Activated T-cell treated with anti-CD3 and anti-CD28 coated beads for 24 hours (primary cell): Measurements from ENCODE around the gene TSG101.

Experiments
- DNase-seq: peaks from one replicate; pipeline ENCODE4 v3.0.0-alpha.2; 2020; ENCODE audit warnings: low read depth

TSG101 gene

GRCh38 chr11:18526521-18527296 lies at the start of gene TSG101:
Gene TSG101 (minus strand): TSS chr11:18526942. CDS start chr11:18526816, 126 bp downstream.
- peak; percentile 93 for DNase-seq

GRCh38 chr11:18575361-18575760 lies 48.6 kb upstream of the TSG101 start:
- DNase-seq: no peak

GRCh38 chr11:18567081-18567480 lies 40.3 kb upstream of the TSG101 start:
- no peak for DNase-seq

- DNase-seq: no peak
Observed at GRCh38 chr11:18566406-18566805, 39.7 kb upstream of the TSG101 start.

GRCh38 chr11:18564149-18564548 lies 37.4 kb upstream of the TSG101 start:
- no peak for DNase-seq

- no peak for DNase-seq
Observed at GRCh38 chr11:18563090-18563730, 36.5 kb upstream of the TSG101 start.

- DNase-seq: no peak
Observed at GRCh38 chr11:18548001-18548400, 21.3 kb upstream of the TSG101 start.

- no peak for DNase-seq
Observed at GRCh38 chr11:18540207-18541009, 13.7 kb upstream of the TSG101 start.

GRCh38 chr11:18536209-18536608 lies 9.5 kb upstream of the TSG101 start:
- no peak for DNase-seq

- no peak for DNase-seq
Observed at GRCh38 chr11:18534245-18534644, 7.5 kb upstream of the TSG101 start.

- DNase-seq: no peak
Observed at GRCh38 chr11:18533365-18533764, 6.6 kb upstream of the TSG101 start.

GRCh38 chr11:18527512-18527911 lies 770 bp upstream of the TSG101 start:
- DNase-seq: no peak

GRCh38 chr11:18526130-18526520 lies 617 bp downstream of the TSG101 start:
- no peak for DNase-seq

- DNase-seq: no peak
Observed at GRCh38 chr11:18524248-18524647, 2.5 kb downstream of the TSG101 start.

- DNase-seq: no peak
Observed at GRCh38 chr11:18523084-18523483, 3.7 kb downstream of the TSG101 start.

- DNase-seq: no peak
Observed at GRCh38 chr11:18522388-18522787, 4.4 kb downstream of the TSG101 start.

- DNase-seq: no peak
Observed at GRCh38 chr11:18521122-18521521, 5.6 kb downstream of the TSG101 start.

GRCh38 chr11:18502352-18502751 lies 24.4 kb downstream of the TSG101 start:
- no peak for DNase-seq

- DNase-seq: no peak
Observed at GRCh38 chr11:18501629-18502028, 25.1 kb downstream of the TSG101 start.

GRCh38 chr11:18498039-18498438 lies 28.7 kb downstream of the TSG101 start:
- DNase-seq: no peak

GRCh38 chr11:18495703-18496102 lies 31.0 kb downstream of the TSG101 start:
- no peak for DNase-seq

- no peak for DNase-seq
Observed at GRCh38 chr11:18495271-18495670, 31.5 kb downstream of the TSG101 start.

GRCh38 chr11:18493310-18493709 lies 33.4 kb downstream of the TSG101 start:
- DNase-seq: no peak
